ENCODE results near the gene AGO3.

The AGO3 gene

DNA sequence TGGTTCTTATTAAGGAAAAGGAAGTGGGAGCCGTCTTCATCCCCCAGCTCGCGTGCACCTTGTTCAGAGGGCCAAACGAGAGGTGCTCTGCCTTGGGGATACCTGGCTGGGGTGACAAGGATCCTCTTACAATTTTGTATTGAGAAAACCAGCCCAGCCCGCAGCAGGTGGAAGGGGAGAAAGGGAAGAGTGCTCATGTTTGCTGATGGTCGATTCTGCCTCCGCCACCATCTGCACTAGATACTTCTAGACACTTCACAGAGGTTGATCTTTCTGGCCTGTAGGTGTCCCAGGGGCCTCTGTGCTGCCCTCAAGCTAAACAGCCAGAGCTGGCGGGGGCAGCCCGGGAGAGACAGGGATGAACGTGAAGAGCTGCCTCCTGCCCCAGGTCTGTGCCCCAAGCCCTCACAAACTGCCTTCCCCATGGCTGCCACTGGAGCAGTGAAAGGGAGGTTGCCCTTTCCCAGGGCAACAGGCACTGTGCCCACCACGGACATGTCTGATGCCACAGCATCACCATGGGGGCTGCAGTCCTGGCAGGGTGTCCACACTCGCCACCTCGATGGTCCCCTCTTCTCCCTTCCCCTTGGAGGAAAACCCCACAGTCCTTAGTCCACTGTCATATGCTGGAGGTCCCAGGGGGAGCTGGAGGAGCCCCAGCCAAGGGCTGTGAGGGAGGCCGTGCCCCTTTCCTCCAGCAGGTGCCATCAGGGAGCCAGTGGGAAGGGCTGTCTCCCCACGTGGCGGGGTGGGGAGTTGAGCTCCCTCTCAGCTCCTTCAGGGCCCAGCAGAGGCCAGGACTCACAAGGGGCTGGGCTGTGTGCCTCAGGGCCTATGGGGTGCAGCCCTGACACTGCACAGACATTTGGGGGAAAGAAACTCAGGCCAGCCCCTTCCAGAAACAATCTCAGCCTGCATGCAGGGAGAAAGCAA lies 165.9 kb downstream of the AGO3 start:
- DNase-seq (ENCODE audit: low read depth) = no peak

DNA sequence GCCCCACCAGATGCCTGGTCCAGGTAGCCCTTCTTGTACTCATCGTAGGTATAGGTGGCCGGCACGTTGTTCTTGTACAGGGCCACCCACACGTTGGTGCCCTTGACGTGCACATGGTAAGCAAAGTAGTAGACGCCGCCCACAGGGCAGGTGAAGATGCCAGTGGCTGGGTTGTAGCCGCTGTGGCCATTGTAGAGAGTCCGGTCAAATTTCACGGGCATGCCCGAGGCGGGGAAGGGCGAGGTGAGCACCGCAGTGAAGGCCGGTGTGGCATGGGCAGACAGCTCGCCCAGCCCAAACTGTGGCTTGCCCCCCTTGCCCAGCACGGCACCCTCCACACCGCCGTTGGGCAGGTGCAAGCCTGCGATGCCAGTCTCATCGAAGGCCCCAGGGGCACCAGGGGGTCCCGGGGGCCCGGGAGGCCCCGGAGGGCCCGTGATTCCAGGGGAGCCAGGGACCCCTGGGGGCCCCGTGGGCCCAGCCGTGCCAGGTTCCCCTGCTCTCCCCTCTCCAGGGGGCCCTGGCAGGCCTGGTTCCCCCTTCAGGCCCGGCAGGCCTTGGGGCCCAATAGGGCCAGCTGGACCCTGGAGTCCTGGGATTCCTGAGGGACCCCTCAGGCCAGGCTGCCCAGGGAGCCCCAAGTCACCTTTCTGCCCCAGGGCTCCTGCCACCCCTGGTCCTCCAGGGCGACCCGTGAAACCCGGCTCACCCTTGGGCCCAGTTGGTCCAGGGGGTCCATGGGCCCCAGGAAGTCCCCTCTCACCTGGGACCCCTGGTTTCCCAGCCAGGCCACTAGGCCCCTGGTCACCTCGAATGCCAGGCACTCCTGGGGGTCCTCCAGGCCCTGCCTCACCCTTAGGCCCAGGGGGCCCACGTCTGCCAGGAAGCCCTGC lies 167.0 kb downstream of the AGO3 start:
- DNase-seq (ENCODE audit: low read depth) = no peak

DNA sequence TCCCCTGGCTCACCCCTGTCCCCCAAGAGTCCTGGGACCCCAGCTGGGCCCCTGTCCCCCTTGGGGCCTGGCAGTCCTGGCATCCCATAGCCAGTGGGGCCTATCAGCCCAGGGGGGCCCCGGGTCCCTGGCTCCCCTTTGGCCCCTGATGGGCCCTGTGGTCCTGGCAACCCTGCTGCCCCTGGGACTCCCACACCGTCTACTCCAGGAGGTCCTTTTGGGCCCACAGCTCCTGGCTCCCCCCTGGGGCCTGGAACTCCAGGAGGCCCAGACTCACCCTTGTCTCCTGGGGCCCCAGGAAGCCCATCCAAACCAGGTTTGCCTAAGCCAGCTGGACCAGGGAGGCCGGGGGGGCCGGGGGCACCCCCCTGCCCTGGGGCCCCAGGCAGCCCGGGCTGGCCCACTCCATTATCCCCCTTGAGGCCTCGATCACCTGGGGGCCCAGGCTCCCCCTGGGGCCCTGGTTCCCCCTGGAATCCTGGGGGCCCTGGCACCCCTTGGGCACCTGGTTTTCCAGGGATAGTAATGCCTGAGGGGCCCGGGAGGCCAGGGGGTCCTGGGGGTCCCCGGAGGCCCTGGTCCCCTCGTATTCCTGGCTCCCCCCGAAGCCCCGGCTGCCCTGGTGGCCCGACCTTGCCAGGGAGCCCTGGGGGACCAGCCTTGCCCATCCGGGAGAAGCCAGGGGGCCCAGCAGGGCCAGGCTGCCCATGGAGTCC lies 167.9 kb downstream of the AGO3 start:
- DNase-seq (ENCODE audit: low read depth) = no peak

DNA sequence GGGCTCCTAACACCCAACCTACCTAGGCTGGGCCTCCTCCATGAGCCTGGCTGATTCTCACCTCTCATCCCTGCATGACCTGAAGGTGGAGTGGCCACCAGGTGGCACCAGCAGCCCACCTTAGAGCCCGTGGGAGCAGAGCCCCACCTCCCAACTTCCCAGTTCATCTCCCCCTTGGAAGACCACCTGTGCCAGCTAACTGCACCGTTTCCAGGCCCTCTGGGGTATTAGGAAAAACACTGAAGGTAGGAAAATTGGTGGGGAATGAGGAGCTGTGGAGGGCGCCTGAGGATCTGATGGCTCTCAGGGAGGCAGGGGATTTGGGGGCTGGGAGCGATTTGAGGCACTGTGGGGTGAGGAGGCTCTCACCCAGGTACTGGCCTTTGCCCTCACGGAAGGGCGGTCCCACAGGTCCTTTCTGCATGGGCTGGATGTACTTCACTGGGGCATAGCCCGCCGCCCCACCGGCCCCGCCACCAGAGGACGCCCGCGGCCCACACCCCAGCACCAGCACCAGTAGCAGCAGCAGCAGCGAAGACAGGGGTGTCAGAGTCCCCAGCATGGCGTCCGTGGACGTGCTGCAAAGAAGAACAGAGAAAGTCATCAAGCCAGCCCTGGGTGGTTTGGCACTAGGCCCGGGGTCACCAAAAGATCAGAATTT lies 168.9 kb downstream of the AGO3 start:
- peak; percentile 40 for DNase-seq (ENCODE audit: low read depth)

DNA sequence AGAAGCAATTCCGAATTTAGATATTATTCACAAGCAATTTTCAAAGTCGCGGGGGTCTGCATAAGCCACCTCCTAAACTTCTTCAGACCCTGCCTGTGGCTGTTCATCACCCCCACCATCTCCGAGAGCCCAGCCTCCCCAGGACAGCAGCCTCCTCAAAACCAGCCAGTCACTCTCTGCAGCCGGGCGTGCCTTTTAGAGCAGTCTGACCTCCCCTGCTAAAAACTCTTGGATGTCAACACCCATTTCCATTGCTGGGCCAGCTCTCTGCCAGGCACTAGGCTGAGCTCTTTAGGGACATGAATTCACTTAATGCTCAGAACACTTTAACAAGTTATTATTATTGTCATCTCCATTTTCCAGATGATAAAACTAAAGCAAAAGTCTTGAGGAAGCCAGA lies 169.5 kb downstream of the AGO3 start:
- no peak for DNase-seq (ENCODE audit: low read depth)

DNA sequence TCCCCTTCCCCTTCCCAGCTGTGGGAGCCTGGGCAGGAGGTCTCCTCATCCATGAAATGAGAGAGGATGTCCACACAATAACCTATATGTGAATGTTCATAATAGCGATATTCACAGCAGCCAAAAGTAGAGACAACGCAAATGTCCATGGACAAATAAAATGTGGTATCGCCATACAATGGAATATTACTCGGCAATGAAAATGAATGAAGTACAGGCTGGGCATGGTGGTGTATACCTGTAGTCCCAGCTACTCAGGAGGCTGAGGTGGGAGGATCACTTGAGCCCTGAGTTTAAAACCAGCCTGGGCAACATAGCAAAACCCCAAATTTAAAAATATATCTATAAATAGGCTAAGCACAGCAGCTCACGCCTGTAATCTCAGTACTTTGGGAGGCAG lies 170.6 kb downstream of the AGO3 start:
- no peak for DNase-seq (ENCODE audit: low read depth)

DNA sequence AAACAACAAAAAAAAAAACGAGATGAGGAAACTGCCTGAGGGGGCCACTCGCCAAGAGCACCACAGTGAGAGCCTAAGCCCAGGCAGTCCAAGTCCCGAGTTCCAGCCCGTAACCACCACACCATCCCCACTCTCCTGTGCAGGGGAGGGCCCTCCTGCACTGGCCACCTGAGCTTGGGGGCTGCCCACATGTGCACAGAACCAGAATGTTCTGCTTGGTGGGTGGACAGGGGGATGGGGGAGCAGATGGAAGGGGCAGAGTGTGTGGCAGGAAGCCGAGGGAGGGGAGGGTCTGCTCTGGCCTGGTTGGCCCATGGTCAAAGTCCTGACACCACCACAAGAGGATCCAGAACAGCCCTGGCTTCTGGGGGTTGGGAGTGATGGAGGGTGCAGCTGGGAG lies 175.4 kb downstream of the AGO3 start:
- DNase-seq (ENCODE audit: low read depth) = no peak

DNA sequence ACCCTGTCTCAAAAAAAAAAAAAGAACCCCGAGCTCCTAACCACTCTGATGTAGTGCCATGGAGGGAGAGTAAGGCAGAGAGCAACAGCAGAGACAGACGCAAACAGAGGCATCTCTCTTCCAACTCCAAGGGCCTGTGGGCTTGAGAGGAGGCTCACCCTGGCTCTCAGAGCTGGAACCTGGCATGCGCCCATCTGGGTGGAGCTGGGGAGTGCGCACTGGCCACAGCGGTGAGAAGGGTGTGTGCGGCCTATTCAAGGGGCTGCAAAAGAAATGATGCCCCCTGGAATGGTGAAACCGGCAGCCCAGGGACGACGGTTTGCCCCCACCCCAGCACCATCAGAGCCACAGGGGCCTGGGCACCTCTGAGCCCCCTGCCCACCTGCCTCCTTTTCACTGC lies 176.5 kb downstream of the AGO3 start:
- DNase-seq (ENCODE audit: low read depth) = no peak

DNA sequence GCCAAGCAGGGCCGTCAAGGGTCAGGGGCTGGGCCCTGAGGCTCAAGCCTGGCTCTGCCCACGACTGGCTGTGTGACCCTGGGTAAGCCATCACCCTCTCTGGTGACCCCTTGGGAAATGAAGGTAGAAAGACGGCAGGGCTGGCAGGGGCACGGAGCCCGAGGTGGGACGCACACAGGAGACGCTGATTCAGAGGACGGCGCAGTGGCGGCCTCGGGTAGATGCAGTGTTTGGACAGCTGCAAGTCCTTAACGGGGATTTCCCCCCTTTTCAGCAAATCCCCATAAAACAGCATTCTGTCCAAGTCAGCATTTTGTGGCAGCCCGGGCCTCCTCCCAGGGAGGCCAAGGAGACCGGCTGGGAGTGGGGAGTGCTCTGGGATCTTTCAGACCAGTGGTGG lies 177.4 kb downstream of the AGO3 start:
- no peak for DNase-seq (ENCODE audit: low read depth)

DNA sequence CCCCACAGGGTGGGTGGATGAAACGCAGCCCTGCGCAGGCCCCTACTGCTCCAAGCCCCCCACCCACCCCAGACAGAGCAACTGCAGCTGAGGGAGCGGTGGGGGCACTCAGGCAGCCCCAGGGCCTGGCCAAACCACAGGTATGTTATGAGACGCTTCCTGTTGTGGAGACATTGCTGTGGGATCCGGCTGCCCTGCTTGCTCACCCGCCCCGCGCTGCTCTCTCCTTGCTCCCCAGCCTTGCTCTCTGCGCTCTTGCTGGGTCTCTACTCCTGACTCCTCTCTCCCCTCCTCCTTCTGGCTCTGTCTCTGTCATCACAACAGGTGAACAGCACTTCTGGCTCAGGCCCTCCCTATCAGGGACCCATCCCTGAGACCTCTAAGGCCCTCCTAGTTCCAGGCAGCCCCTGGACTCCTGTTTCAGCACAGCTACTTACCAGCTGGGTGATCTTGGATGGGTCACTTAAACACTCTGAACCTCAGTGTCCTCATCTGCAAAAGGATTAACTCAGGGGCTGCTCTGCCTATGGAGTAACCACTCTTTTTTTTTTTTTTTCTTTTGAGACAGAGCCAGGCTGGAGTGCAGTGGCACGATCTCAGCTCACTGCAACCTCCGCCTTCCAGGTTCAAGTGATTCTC lies 178.3 kb downstream of the AGO3 start:
- DNase-seq (ENCODE audit: low read depth) = no peak

DNA sequence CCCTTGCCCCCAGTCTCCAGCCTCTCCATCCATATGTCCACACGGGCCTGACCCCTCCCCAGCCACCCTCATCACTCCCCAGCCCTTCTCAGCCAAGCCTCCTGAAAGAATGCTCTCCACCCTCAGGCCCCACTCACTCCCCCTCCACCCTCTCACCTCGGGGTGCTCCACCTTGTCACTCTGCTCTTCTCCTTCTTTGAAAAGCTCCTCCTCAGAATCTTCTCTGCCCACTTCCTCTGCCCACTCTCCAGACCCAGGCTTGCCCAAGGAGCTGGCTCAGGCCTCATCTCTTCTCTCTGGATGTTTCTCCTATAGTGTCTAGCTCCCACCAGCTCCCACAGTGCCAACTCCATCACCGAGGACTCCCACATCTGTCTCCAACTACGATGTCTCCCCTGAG lies 180.2 kb downstream of the AGO3 start:
- DNase-seq (ENCODE audit: low read depth) = no peak

DNA sequence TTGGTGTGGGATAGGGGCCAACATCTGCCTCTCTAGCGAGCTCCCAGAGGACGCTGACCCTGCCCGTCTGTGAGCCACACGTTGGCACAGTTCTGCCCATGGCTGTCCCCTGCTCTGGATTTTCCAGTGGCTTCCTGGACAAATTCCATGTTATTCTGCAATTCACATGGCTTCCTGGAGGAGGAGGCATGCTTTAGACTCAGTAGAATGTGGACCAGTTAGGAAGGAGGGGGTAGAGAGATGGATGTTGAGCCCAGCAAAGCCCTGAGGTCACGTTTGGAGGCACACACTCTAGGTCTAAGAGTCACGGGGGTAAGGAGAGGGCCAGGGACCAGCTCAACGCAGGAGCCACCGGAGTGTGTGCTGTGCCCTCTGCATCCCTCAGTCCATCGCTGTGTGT lies 181.9 kb downstream of the AGO3 start:
- no peak for DNase-seq (ENCODE audit: low read depth)

DNA sequence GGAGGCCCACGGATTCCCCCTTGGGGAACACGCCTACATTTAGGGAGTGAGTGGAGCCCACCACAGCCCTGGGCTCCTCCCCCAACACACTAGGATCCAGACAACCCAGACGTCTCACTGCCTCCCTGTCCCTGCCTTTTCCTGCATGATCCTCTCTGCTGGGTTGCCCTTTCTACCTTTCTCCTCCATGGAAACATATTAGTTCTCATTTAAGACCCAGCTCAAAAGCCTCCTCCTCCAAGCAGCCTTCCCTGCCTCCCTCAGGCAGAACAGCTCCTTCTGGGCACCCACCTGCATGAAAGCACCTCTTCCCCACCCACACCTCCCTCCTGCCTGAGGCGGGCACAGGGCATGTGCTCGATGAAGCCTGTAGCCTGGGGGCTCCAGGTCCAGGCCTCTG lies 183.5 kb downstream of the AGO3 start:
- DNase-seq (ENCODE audit: low read depth) = no peak

DNA sequence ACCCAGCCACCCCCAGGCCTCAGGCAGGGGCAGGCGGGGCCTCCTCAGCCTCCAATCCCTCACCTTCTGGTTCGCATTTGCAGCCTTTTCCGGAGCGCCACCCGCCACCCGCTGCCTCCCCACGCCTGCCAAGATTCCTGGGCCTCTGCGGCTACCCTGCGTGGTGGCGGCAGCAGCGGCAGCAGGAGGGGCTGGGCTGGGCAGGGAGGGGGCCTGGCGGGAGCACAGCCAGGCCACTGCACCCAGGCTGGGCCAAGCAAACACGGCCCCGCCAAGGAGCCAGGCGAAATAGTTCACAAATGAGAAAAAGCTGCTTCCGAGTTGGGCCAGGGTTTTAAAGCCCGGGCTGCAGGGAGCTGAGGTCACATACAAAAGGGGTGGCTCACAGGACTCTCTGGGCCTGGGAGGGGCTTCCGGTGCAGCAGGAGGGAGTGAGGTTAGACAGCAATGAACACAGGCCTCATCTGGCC lies 184.3 kb downstream of the AGO3 start:
- no peak for DNase-seq (ENCODE audit: low read depth)

DNA sequence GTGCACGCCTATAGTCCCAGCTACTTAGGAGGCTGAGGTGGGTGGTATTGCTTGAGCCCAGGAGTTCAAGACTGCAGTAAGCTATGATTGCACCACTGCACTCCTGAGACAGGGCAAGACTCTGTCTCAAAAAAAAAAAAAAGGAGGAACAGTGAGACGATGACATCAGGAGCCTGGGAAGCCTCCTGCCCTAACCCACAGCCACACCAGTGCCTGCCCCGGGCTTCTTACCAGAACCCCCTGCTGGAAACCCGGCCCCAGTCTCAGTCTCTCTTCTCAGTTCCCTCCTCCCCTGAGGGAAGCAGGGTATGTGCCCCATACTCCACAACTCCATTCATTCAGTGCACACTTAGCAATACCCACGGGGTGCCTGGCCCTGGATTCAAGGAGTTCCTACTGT lies 185.0 kb downstream of the AGO3 start:
- no peak for DNase-seq (ENCODE audit: low read depth)

DNA sequence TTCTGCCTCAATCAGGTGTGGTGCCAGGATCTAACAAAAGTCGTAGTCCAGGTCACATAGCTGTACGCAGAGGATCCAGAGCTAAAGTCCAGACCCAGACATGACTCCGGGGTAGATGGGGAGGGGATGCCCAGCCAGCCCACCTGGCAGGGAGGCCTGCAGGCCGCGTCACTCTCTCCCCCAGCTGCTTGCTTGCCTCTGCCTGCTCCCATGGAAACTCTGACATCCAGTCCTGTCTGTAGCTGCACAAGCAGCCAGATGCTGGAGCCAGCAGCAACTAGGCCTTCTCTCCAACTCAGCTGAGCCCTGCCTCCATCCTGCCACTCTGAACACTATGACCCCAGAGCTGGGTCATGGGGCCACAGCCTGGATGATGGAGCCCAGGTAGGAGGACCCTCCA lies 186.0 kb downstream of the AGO3 start:
- no peak for DNase-seq (ENCODE audit: low read depth)

DNA sequence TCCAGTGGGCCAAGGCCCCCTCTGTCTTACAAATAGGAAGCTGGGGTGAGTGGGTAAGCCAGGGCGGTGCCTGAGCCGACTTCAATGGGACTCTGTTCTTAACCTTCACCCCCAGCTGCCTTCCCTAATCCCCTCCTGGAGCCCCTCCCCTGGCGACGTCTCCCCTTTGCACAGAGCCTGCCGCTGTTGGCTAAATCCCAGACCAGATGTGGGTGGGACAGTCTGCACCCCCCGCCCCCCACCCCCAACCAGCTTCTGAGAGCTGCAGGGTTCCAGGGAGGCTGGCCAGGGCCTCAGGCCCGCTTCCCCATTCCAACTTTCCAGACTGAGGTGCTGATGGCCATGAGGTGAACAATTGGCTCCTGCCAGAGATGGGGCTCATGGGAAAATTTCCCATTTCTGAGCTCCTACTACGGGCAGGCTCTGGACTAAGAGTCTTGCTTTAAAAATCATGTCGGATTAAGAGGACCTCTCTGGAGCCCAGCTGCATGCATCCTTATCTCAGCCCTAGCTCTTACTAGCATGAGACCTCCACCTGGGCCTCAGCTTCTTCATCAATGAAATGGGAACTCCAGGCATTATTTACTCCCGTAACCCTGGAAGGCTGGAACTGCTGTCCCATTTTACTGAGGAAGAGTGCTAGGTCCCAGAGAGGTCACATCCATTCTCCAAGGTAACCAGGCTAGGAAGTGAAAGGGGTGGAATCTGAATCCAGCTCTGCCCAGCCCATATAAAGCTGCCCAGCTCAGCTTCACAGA lies 187.7 kb downstream of the AGO3 start:
- no peak for DNase-seq (ENCODE audit: low read depth)

DNA sequence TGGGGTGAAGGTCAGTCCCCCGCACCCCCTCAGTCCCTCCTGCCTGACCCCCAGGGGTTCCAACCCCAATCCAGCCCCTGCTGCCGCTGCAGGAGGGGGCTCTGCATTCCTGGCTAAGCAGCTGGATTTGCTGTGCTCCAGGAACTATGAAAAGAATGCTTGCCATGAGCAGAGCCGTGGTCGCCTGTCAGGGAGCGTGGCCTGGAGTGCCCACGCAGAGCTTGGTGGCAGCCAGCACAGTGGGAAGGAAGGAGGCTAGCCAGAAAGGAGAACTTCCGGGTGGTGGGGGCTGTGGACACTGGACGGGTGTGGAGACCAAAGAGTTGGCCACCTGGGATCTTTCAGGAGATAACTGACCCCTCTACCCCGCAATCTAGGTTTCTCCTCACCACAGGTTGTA lies 188.6 kb downstream of the AGO3 start:
- no peak for DNase-seq (ENCODE audit: low read depth)
